GM21723 (cell line): ENCODE data around the gene C4orf50.

Experiments used
- ATAC-seq: cut with Tn5 transposase; IDR thresholded peaks from one replicate; pipeline ENCODE4 v1.9.1; 2021; ENCODE audit warnings: mild to moderate bottlenecking, moderate library complexity; ENCODE audit not compliant: unreplicated experiment

C4orf50 gene

GRCh38 chr4:5927116-5927515, 91.1 kb downstream of the C4orf50 start:
- no peak for ATAC-seq

GRCh38 chr4:5926598-5926997, 91.6 kb downstream of the C4orf50 start:
- ATAC-seq, result no peak

GRCh38 chr4:5925419-5926200, 92.6 kb downstream of the C4orf50 start:
- no peak for ATAC-seq

GRCh38 chr4:5924461-5925125, 93.6 kb downstream of the C4orf50 start:
- ATAC-seq, result no peak

- ATAC-seq, result no peak
These were observed 94.9 kb downstream of the C4orf50 start for GRCh38 chr4:5923376-5923775.

- no peak for ATAC-seq
These were observed 95.7 kb downstream of the C4orf50 start for GRCh38 chr4:5922556-5922955.

GRCh38 chr4:5921981-5922380, 96.2 kb downstream of the C4orf50 start:
- ATAC-seq, result no peak

- ATAC-seq, result no peak
These were observed 96.9 kb downstream of the C4orf50 start for GRCh38 chr4:5921101-5921980.

GRCh38 chr4:5919571-5919970, 98.7 kb downstream of the C4orf50 start:
- ATAC-seq, result no peak

- no peak for ATAC-seq
These were observed 99.2 kb downstream of the C4orf50 start for GRCh38 chr4:5919044-5919443.

GRCh38 chr4:5918331-5918985, 99.8 kb downstream of the C4orf50 start:
- no peak for ATAC-seq

GRCh38 chr4:5917672-5918071, 100.6 kb downstream of the C4orf50 start:
- ATAC-seq, result no peak

GRCh38 chr4:5916229-5916628, 102.0 kb downstream of the C4orf50 start:
- ATAC-seq, result no peak

GRCh38 chr4:5913454-5913853, 104.8 kb downstream of the C4orf50 start:
- no peak for ATAC-seq

GRCh38 chr4:5912614-5913019, 105.6 kb downstream of the C4orf50 start:
- ATAC-seq, result no peak

GRCh38 chr4:5908876-5909427, 109.3 kb downstream of the C4orf50 start:
- no peak for ATAC-seq

- ATAC-seq, result no peak
These were observed 112.0 kb downstream of the C4orf50 start for GRCh38 chr4:5906191-5906590.

GRCh38 chr4:5905714-5906113, 112.5 kb downstream of the C4orf50 start:
- ATAC-seq, result no peak

GRCh38 chr4:5900844-5901243, 117.4 kb downstream of the C4orf50 start:
- no peak for ATAC-seq

GRCh38 chr4:5899881-5900280, 118.3 kb downstream of the C4orf50 start:
- ATAC-seq, result no peak

- ATAC-seq, result no peak
These were observed 118.8 kb downstream of the C4orf50 start for GRCh38 chr4:5899396-5899795.
